ENCODE results near the gene PIGM.

The PIGM gene

DNA sequence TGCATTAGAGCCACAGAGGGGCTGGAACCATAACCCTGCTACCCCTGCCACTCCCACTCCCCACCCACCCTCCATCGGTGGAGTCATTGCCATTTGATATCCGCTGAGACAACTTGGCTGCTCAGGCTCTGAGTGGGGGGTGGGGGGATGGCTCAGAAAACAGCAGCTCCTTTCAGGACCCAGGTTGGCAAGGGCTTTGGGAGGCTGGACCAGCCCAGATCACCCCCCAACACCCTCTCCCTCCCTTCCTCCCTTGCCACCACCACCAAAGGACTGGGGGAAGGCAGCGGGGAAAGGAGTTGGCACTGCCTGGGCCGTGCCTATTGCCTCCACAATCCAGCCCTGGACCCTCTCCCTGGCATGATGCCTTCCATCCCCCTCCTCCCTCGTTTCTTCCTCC, 36.4 kb upstream of the PIGM start:
- peaks cover 28% of the 10 kb centered on the region for H3K4me1 ChIP-seq (ENCODE audit: low read depth, poor library complexity, severe bottlenecking)
- no peak overlapping the region for H2AFZ ChIP-seq (ENCODE audit: low read depth)
- no peaks in the 10 kb centered on the region for H3K27me3 ChIP-seq (ENCODE audit: insufficient read depth, low read depth)
- no peak overlapping the region for H3K27ac ChIP-seq
- TF ChIP-seq, protein P1, sequence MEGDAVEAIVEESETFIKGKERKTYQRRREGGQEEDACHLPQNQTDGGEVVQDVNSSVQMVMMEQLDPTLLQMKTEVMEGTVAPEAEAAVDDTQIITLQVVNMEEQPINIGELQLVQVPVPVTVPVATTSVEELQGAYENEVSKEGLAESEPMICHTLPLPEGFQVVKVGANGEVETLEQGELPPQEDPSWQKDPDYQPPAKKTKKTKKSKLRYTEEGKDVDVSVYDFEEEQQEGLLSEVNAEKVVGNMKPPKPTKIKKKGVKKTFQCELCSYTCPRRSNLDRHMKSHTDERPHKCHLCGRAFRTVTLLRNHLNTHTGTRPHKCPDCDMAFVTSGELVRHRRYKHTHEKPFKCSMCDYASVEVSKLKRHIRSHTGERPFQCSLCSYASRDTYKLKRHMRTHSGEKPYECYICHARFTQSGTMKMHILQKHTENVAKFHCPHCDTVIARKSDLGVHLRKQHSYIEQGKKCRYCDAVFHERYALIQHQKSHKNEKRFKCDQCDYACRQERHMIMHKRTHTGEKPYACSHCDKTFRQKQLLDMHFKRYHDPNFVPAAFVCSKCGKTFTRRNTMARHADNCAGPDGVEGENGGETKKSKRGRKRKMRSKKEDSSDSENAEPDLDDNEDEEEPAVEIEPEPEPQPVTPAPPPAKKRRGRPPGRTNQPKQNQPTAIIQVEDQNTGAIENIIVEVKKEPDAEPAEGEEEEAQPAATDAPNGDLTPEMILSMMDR (conservative IDR thresholded peaks at IDR 0.05; ENCODE audit: low read depth, low read length) = no peak
- H3K36me3 ChIP-seq (ENCODE audit: insufficient read depth) = no peaks in the 10 kb centered on the region
- H3K79me2 ChIP-seq (ENCODE audit: insufficient read depth, low read depth) = no peaks in the 10 kb centered on the region
- no peak overlapping the region for H3K9ac ChIP-seq
- H4K20me1 ChIP-seq (ENCODE audit: insufficient read depth) = no peaks in the 10 kb centered on the region
- no peak overlapping the region for H3K4me3 ChIP-seq (IDR thresholded peaks at IDR 0.05; ENCODE audit: insufficient read depth, low read depth, low read length)
- no peak overlapping the region for H3K4me2 ChIP-seq

DNA sequence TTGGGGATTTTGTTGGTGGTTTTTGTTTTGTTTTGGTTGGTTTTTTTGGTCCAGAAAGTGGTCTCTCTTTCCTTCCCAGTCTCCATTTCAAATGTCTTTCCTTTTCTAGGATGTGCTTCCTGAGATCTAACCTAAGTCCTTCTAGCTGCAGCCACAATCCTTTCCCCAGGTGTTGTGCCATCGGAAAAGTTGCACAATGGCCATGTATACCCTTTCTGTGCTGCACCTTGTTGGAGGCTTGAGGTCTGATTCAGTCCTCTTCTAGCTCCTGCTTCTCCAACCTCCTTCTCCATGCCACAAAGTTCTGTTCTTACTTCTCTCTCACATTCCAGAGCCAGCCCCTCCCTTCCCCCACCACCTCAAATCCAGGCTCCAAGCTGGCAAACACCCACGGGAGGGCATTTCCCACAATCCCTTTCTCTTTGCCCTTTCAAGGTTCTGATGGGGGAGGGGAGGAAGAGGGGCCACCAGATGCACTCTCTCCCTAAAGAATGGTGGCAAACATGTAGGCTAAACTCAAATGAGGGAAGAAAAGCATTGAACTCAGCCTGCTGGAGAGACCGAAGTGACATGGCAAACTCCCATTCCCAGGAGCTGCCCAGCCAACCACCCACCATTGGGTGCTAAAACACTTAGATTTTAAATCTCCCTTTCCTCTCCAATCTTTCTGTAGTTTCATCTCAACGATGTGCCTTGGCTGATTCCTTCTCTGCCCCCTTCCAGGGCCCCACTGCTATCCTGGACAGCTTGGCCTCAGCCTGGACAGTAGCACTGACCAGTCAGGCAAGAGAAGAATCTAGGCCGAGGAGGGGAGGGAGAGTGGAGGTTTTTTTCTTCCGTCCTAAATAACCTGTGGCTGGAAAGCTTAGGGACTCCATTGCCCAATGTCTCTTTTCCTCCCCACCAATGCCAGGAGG, 35.3 kb upstream of the PIGM start:
- Histone ChIP-seq H3K79me2 (ENCODE audit: insufficient read depth, low read depth) (no peaks in the 10 kb centered on the region), H2AFZ (ENCODE audit: low read depth) (no peak overlapping the region), H3K4me3 (IDR thresholded peaks at IDR 0.05; ENCODE audit: insufficient read depth, low read depth, low read length) (no peak overlapping the region), H3K4me1 (ENCODE audit: low read depth, poor library complexity, severe bottlenecking) (peaks cover 17% of the 10 kb centered on the region), H3K27me3 (ENCODE audit: insufficient read depth, low read depth) (no peaks in the 10 kb centered on the region), H3K9ac (no peak overlapping the region), H3K27ac (no peak overlapping the region), H4K20me1 (ENCODE audit: insufficient read depth) (no peaks in the 10 kb centered on the region), H3K4me2 (no peak overlapping the region), H3K36me3 (ENCODE audit: insufficient read depth) (no peaks in the 10 kb centered on the region)
- TF ChIP-seq, protein P1 (conservative IDR thresholded peaks at IDR 0.05; ENCODE audit: low read depth, low read length) = no peak

DNA sequence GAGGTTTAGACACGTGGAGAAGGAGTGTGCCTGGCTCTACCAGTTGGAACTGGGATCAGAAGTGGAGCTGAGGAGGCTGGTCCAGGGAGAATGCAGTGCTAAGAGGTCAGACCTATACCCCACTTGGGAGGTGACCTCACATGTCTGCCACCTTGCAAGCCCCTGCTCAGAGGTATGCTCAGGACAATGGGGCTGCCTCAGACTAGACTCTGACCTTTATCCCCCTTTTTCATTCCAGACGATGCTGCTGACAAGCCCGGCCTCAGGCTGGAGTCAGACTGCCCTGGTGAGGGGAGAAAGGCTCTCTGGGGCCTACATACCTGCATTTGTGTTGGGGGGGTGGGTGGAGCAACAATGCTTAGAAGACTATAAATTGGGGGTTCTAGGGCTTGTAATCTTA, 33.0 kb upstream of the PIGM start:
- Histone ChIP-seq H3K4me2 (no peak overlapping the region), H3K27ac (no peak overlapping the region), H2AFZ (ENCODE audit: low read depth) (no peak overlapping the region), H3K27me3 (ENCODE audit: insufficient read depth, low read depth) (no peaks in the 10 kb centered on the region), H4K20me1 (ENCODE audit: insufficient read depth) (no peaks in the 10 kb centered on the region), H3K9ac (no peak overlapping the region), H3K4me3 (IDR thresholded peaks at IDR 0.05; ENCODE audit: insufficient read depth, low read depth, low read length) (no peak overlapping the region), H3K79me2 (ENCODE audit: insufficient read depth, low read depth) (no peaks in the 10 kb centered on the region), H3K4me1 (ENCODE audit: low read depth, poor library complexity, severe bottlenecking) (no peaks in the 10 kb centered on the region), H3K36me3 (ENCODE audit: insufficient read depth) (no peaks in the 10 kb centered on the region)
- TF ChIP-seq, protein P1 (conservative IDR thresholded peaks at IDR 0.05; ENCODE audit: low read depth, low read length) = no peak

DNA sequence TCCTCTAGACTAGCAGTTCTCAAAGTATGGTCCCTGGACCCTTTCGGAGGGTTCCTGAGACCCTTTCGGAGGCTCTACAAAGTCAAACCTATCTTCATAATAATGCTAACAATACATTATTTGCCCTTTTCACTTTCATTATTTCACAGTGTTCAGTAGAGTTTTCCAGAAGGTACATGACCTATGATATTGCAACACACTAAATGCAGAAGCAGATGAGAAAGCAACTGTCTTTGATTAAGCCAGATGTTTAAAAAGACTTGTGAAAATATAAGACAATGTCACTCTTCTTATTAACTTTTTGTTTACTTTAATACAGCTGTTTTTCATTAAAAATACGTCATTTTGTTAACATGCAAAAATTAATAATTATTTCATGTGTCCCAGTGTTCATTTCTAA, 32.4 kb upstream of the PIGM start:
- Histone ChIP-seq H3K27ac (no peak overlapping the region), H4K20me1 (ENCODE audit: insufficient read depth) (no peaks in the 10 kb centered on the region), H3K36me3 (ENCODE audit: insufficient read depth) (no peaks in the 10 kb centered on the region), H2AFZ (ENCODE audit: low read depth) (no peak overlapping the region), H3K79me2 (ENCODE audit: insufficient read depth, low read depth) (no peaks in the 10 kb centered on the region), H3K4me1 (ENCODE audit: low read depth, poor library complexity, severe bottlenecking) (no peaks in the 10 kb centered on the region), H3K27me3 (ENCODE audit: insufficient read depth, low read depth) (no peaks in the 10 kb centered on the region), H3K4me2 (no peak overlapping the region), H3K9ac (no peak overlapping the region), H3K4me3 (IDR thresholded peaks at IDR 0.05; ENCODE audit: insufficient read depth, low read depth, low read length) (no peak overlapping the region)
- TF ChIP-seq, protein P1 (conservative IDR thresholded peaks at IDR 0.05; ENCODE audit: low read depth, low read length) = no peak

Measured in KMS-11 (cell line).